Ectodermal cell (in vitro differentiated cells): ENCODE data around the gene TRMU.
"Not testable (repeated sequence)": the region's sequence is repeated elsewhere in the genome, so short reads cannot be mapped to it uniquely, and the experiment has no call there.

Experiments
- H3K27ac ChIP-seq: 2 replicates; pipeline ENCODE4 v1.7.0; 2013; ENCODE audit warnings: mild to moderate bottlenecking, low read depth, low read length; ENCODE audit not compliant: insufficient read depth, poor library complexity, severe bottlenecking
- H3K27me3 ChIP-seq: 2 replicates; pipeline ENCODE4 v1.7.0; 2013; ENCODE audit warnings: mild to moderate bottlenecking, low read length; ENCODE audit not compliant: insufficient read depth, control insufficient read depth, poor library complexity, severe bottlenecking
- H3K36me3 ChIP-seq: one replicate; pipeline ENCODE4 v1.7.0; 2013; ENCODE audit warnings: low read length; ENCODE audit not compliant: control insufficient read depth, insufficient read depth
- H3K4me1 ChIP-seq: one replicate; pipeline ENCODE4 v1.7.0; 2013; ENCODE audit warnings: low read length; ENCODE audit not compliant: control insufficient read depth, insufficient read depth
- H3K4me3 ChIP-seq: 2 replicates; pipeline ENCODE4 v1.7.0; 2013; ENCODE audit warnings: low read depth, low read length, control low read depth; ENCODE audit not compliant: insufficient read depth
- H3K9me3 ChIP-seq: 2 replicates; pipeline ENCODE4 v1.7.0; 2013; ENCODE audit warnings: mild to moderate bottlenecking, low read length, moderate library complexity; ENCODE audit not compliant: control insufficient read depth
- WGBS, 2 experiments: methylation state at CpG; one replicate each; pipeline ENCODE4 v1.1.7; 2013; ENCODE audit warnings: missing lambda C conversion rate in 2 of 2; 5-methylcytosine and 5-hydroxymethylcytosine counted together

The TRMU gene

DNA sequence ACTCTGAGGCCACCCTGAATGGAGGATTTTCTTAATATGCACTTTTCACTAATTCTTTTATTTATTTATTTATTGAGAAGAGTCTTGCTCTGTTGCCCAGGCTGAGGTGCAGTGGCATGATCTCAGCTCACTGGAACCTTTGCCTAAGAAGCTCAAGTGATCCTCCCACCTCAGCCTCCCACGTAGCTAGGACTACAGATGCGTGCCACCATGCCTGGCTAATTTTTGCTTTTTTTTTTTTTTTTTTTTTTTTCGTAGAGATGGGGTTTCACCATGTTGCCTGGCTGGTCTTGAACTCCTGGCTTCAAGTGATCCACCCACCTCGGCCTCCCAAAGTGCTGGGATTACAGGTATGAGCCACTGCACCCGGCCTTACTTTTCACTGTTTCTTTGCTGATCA is 61.5 kb downstream of the TRMU start:
- H3K4me3 ChIP-seq, H3K4me1 ChIP-seq, H3K36me3 ChIP-seq, H3K27ac ChIP-seq, H3K27me3 ChIP-seq, H3K9me3 ChIP-seq: not testable (repeated sequence)
- 76 to 80% methylated on average over 4 to 5 of the region's 5 CpGs for WGBS, 2 experiments

DNA sequence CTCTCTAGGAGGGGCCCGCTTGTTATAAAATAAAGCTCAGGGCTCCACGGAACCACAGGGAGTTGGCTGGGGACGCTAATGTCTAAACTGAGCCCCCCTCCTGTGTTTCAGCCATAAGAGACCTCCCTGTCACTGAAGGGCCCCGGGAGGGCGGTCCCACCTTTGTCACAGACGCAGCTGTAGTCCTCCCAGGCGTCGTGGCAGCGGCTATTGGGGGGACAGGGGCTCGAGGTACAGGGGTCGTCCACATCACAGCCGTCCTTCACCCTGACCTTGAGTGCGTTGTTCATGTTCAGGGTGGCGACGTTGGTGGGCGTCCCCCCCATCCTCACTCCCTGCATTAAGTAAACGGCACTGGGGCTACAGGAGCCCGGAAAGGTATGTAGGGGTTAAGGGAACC is 62.0 kb downstream of the TRMU start:
- Histone ChIP-seq H3K4me1 (no peaks in the 10 kb centered on the region), H3K27me3 (no peaks in the 10 kb centered on the region), H3K9me3 (no peaks in the 10 kb centered on the region), H3K4me3 (no peak overlapping the region), H3K36me3 (no peaks in the 10 kb centered on the region), H3K27ac (no peak overlapping the region)
- 90 to 91% methylated on average over 18 of the region's 18 CpGs for WGBS, 2 experiments

DNA sequence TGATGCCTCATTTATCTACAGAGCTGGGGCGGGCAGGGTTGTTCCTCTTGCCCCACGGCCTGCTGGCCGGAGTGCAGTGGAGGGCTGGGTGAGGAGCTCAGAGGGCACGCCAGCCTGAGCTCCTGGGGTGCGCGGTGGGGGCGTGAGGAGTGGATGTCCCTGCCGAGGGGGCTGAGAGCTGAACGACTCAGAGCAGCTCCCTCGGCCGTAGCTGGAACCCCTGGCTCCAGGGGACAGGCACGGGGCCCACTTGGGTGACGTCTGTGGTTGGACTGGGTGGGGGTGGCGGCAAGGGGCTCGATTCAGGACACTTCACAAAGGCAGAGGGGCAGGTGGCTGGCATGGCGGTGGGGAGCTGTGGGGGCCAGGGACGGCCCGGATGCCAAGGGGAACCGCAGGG is 62.4 kb downstream of the TRMU start:
- Histone ChIP-seq H3K4me3 (no peak overlapping the region), H3K27me3 (no peaks in the 10 kb centered on the region), H3K36me3 (no peaks in the 10 kb centered on the region), H3K9me3 (no peaks in the 10 kb centered on the region), H3K27ac (no peak overlapping the region), H3K4me1 (no peaks in the 10 kb centered on the region)
- 95% methylated on average over 19 of the region's 19 CpGs for WGBS, 2 experiments

DNA sequence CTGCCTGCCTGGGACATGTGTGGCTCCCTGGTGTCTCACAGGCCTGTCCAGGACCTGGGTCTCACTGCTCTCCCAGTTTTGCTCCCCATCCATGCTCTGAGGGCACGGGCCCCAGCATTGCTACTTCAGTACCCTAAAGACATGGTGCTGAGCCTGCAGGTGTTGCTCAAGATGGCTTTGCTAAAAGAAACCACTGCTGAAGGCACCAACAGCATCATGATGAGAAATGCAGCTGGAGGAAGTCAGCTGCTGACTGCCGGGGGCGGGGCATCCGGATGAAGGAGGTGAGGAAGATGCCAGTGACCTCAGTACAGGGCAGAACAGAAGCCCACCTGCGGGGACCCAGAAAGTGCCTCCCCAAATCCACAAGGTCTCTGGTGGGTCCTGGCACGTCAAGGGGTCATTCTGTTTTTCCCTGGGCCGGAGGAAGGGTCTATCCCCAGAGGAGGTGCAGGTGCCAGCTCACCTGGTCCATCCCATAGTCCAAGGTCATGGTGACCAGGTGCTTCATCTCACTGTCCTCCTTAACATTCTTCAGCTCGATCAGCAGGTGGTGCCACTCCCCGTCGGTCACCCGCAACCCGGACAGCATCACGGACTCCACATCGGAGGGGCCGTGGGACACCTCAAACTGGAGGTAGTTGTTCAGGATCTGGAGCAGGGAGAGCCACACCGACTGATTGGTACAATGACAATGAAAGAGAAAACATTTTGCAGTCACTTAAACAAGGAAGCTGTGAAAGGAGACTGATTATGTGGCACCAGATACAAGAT is 63.9 kb downstream of the TRMU start:
- Histone ChIP-seq H3K9me3 (no peaks in the 10 kb centered on the region), H3K4me3 (no peak overlapping the region), H3K27me3 (no peaks in the 10 kb centered on the region), H3K36me3 (no peaks in the 10 kb centered on the region), H3K27ac (no peak overlapping the region), H3K4me1 (no peaks in the 10 kb centered on the region)
- 93 to 96% methylated on average over 16 of the region's 16 CpGs for whole genome bisulfite sequencing, 2 experiments

DNA sequence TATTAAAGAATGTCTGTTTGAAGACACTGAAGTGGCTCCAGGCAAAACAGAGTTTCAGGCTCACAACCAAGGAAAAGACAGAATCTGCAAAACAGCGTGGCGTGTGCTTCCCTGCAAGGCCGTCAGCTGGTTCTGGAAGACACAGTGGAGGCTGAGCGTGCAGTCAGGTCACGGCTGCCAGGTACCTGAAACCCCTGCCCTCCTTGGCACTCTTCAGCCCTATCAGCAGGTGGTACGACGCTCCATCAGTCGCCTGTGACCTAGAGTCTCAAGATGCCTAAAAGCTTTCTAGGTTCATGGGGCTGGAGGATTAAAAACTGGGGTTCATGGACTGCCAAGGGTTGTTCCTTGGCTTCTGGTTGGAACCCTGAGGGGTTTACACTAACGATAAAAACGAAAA is 65.9 kb downstream of the TRMU start:
- 87 to 90% methylated on average over 10 of the region's 10 CpGs for WGBS, 2 experiments
- Histone ChIP-seq H3K36me3 (no peaks in the 10 kb centered on the region), H3K4me3 (no peak overlapping the region), H3K9me3 (no peaks in the 10 kb centered on the region), H3K27ac (no peak overlapping the region), H3K27me3 (no peaks in the 10 kb centered on the region), H3K4me1 (no peaks in the 10 kb centered on the region)

DNA sequence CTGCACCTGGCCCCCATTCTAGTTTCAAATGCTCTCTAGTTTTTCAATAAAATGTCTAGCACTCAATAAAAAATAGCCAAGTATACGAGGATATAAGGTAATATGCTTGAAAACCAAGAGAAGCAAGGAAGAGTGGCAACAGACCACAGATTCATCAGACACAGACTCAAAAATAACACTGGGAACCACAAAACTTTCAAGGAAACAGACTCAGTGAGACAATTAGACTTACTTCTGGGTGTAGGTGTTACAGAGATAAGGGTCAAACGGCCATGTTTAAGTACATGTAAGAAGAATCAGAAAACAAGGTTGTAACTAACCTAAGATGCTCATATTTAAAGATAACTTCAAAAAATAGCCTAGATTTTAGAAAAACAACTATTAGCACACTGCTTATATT is 67.0 kb downstream of the TRMU start:
- 100% methylated on average over 2 of the region's 2 CpGs; no CpG with 5 or more reads in 1 of the 2 experiments for WGBS, 2 experiments
- no peak overlapping the region for H3K27ac ChIP-seq
- no peaks in the 10 kb centered on the region for H3K27me3 ChIP-seq
- H3K4me3 ChIP-seq: no peak overlapping the region
- no peaks in the 10 kb centered on the region for H3K9me3 ChIP-seq
- H3K36me3 ChIP-seq: no peaks in the 10 kb centered on the region
- no peaks in the 10 kb centered on the region for H3K4me1 ChIP-seq

DNA sequence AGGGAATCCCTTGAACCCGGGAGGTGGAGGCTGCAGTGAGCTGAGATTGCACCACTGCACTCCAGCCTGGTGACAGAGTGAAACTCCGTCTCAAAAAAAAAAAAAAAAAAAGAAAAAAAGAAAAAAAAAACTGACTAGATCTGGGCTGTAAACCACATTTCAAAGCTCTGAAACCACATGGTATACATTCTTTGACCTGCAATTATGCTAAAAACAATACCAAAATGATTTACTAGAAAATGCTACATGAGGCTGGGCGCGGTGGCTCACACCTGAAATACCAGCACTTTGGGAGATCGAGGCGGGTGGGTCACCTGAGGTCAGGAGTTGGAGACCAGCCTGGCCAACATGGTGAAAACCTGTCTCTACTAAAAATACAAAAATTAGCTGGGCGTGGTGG is 68.4 kb downstream of the TRMU start:
- WGBS, 2 experiments: 92 to 94% methylated on average over 6 to 7 of the region's 7 CpGs
- H3K27ac ChIP-seq, H3K27me3 ChIP-seq, H3K9me3 ChIP-seq, H3K4me3 ChIP-seq, H3K4me1 ChIP-seq, H3K36me3 ChIP-seq: not testable (repeated sequence)

DNA sequence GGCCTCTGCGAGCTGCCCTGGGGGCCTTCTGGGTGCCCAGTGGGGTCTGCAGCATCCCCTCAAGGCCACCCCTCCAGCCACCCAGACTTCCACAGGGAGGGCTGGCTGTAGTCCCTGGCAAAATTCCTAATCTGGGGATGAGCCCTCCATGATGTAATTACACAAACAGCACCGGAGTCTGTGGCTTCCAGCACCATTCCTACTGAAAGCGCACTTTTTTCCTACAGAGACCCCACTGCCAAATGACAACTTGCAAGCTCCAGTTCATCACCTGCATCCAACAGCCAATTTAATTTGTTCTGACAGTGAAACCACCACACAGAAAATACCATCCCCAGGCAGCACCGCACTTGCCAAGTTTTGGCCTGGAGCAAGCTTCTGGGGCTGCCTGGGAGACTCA is 70.4 kb downstream of the TRMU start:
- Histone ChIP-seq H3K27me3 (no peaks in the 10 kb centered on the region), H3K27ac (no peak overlapping the region), H3K36me3 (no peaks in the 10 kb centered on the region), H3K4me1 (no peaks in the 10 kb centered on the region), H3K4me3 (no peak overlapping the region), H3K9me3 (no peaks in the 10 kb centered on the region)
- 91 to 96% methylated on average over 4 of the region's 4 CpGs for WGBS, 2 experiments

DNA sequence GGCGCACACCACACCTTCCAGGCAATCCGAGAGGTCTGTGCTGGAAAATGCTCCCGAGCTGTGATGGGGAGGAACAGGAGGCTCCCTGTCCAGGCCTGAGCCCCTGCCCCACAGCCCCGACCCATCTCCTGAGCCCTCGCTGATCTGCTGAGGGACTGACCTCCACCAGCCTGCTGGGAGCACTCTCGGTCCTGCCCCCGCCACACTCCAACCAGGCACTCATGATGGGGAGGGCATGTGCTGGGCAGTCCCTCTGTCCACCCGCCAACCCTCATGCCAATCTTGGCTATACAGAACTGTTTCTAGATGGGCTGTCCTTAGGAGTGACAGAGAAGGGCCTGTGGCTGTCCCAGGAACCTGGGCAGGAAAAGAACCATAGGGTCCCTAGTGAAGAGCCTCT is 70.8 kb downstream of the TRMU start:
- H3K4me3 ChIP-seq: no peak overlapping the region
- H3K27me3 ChIP-seq: no peaks in the 10 kb centered on the region
- no peaks in the 10 kb centered on the region for H3K9me3 ChIP-seq
- H3K4me1 ChIP-seq: no peaks in the 10 kb centered on the region
- H3K36me3 ChIP-seq: peaks cover 3% of the 10 kb centered on the region
- WGBS, 2 experiments: 91 to 94% methylated on average over 8 of the region's 8 CpGs
- no peak overlapping the region for H3K27ac ChIP-seq

DNA sequence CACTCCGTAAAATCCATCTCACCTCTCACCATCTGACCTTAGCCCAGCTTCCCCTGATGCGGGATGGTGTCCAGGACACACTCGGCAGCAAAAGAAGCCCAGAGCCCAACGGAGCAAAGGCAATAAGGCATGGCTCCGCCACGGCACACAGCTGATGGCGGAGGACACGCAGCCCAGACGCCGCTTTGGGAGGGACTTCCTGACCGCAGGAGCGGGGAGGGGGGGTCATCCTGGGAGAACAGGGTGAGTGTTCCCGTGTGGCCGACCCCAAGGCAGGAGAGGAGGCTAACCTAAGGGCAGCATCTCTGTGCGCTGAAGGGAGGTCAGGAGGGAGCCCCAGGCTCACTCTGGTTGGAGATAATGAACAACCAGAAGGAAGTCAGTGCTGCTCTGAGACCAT is 71.3 kb downstream of the TRMU start:
- H3K36me3 ChIP-seq: peaks cover 8% of the 10 kb centered on the region
- 94 to 96% methylated on average over 15 of the region's 15 CpGs for WGBS, 2 experiments
- no peaks in the 10 kb centered on the region for H3K27me3 ChIP-seq
- H3K4me3 ChIP-seq: no peak overlapping the region
- H3K4me1 ChIP-seq: no peaks in the 10 kb centered on the region
- H3K27ac ChIP-seq: no peak overlapping the region
- H3K9me3 ChIP-seq: no peaks in the 10 kb centered on the region
